ENCODE results near the gene TBC1D3K.
"Not testable (repeated sequence)": the region's sequence is repeated elsewhere in the genome, so short reads cannot be mapped to it uniquely, and the experiment has no call there.

Gene TBC1D3K

GRCh38 chr17:37924115-37924514 lies at the start of gene TBC1D3K:
Gene TBC1D3K, plus strand, starts transcription at chr17:37924415. Its CDS starts 1,585 bp downstream, at chr17:37926000.
- DNase-seq (ENCODE audit: low spot score) = not testable (repeated sequence)

DNA sequence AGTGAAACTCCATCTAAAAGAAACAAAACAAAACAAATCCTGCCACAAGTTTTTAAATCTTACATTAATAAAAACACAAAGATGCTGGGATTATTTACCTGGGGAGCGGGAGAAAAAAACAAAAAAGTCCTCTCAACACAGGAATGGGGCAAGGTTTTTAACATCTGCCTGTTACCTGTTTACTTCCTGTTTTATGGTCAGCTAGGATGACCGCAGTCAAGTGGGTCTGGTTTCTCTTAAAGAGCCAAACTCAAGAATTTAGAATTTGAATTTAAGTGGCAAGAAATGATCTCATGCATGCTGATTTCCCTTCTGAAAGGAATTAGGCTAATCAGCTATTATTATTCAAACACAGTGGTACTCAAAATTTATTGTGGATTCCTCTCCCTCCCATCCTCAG lies 39.7 kb upstream of the TBC1D3K start:
- no peak for DNase-seq (ENCODE audit: low spot score)

GRCh38 chr17:37885136-37885535 lies 39.1 kb upstream of the TBC1D3K start:
- DNase-seq (ENCODE audit: low spot score) = no peak

- no peak for DNase-seq (ENCODE audit: low spot score)
These were observed 35.3 kb upstream of the TBC1D3K start for GRCh38 chr17:37888881-37889280.

DNA sequence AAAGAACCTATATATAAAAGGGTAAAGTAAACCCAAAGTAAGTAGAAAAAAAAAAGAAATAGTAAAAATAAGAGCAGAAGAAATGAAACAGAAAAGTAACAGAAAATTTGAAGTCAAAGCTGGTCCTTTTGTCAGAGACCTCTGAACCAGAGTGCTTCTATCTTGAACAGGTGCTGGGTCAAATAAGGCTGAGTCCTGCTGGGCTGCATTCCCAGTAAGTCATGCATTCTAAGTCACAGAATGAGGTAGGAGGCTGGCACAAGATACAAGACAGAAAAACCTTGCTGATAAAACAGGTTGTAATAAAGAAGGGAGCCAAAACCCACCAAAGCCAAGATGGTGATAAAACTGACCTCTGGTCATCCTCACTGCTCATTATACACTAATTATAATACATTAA lies 27.3 kb upstream of the TBC1D3K start:
- not testable (repeated sequence) for DNase-seq (ENCODE audit: low spot score)

All from Ammon's horn (tissue), 1 donor.